ENCODE results near the gene EDN3.
A peak's percentile ranks its signal among the peaks of the same experiment; 100 is the strongest.

EDN3 gene, protein sequence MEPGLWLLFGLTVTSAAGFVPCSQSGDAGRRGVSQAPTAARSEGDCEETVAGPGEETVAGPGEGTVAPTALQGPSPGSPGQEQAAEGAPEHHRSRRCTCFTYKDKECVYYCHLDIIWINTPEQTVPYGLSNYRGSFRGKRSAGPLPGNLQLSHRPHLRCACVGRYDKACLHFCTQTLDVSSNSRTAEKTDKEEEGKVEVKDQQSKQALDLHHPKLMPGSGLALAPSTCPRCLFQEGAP
- long read RNA-seq, donor 1, partial matches to known transcripts = 0 of 3 reads
- long read RNA-seq, donor 1, other reads (novel, unspliced or antisense) = 0 of 3 reads
- long read RNA-seq, donor 2 = 0 reads
- long read RNA-seq, donor 3, partial matches to known transcripts = 0 of 2 reads
- long read RNA-seq, donor 3, other reads (novel, unspliced or antisense) = 0 of 2 reads
- long read RNA-seq, donor 4 = 0 reads
- long read RNA-seq, donor 5, partial matches to known transcripts = 0 of 2 reads
- long read RNA-seq, donor 5, other reads (novel, unspliced or antisense) = 0 of 2 reads
- long read RNA-seq, donor 6 = 0 reads
- long read RNA-seq, donor 7, partial matches to known transcripts = 0 of 2 reads
- long read RNA-seq, donor 7, other reads (novel, unspliced or antisense) = 0 of 2 reads
- long read RNA-seq, donor 8 = 0 reads

DNA sequence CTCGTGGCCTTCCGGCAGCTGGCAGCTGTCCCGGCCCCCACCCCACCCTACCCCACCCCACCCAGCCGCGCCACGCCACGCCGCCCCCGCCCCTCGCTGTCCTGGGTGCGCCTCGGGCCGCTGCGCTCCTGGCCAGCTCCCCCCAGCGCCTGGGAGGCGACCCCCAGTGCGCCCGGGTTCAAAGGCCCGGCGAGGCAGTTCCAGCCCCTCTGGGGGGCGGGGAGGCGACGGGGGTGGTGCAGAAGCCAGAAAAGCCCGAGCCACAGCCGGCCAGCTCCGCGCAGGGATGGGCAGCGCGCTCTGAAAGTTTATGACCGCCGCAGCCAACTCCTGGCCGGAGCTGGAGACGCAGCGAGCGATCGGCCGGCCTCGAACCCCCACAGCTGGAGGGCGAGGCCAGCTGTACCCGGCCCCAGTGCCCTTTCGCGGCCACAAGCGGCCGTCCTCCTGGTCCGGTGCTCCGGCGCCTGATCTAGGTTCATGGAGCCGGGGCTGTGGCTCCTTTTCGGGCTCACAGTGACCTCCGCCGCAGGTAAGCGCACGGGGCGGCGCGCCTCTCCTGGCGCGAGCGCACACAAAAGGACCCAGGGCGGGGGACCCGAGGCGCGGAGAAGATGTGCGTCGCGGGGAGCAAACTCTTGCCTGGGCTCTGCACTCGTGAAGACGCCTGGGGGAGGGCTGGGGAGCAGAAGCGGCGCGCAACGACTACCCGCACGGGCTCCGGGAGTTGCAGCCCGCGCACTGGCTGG, at the start of gene EDN3:
Gene EDN3, plus strand, starts transcription at position 279 of the 749 bp plus-strand sequence. Its CDS starts 202 bp downstream, at position 481.
- DNase-seq = peak; percentile 76

DNA sequence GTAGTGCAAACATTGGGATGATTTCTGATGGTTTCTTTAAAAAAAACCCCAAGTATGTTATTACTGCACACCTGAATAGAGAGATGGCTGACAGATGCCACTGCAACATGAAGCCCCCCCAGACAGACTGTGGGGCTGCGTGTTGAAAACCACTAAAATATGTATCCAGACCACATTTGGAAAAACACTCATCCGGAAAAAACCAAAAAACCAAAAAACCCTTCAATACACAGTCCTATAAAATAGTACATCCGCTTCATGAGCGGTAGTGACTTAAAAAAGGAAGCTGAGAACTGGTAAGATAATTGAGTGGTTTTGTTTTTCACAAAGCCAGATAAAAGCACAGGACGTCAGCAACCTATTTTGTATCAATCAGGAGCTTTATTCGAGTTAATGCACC, 47.1 kb upstream of the EDN3 start:
- DNase-seq = no peak

DNA sequence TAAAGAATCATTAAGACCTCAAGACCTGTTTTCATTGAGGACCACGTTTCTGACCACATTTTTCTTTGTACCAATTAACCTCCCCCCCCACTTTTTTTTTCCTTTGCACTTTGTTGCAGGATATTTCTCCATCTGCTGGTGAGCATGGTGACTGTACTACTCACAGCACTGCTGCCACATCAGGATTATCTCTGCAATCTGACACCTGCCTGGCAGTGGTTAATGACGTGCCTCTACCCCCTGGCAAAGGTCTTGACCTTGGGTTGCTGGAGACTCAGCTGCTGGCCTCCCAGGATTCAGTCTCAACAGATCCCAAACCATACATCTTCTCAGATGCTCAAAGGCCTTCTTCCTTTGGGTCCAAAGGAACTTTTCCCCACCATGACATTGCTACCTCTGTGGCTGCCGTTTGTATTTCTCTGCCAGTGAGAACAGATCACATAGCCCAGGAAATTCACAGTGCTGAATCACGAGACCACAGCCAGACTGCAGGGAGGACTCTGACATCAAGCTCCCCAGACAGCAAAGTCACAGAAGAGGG, 46.6 kb upstream of the EDN3 start:
- DNase-seq = no peak

DNA sequence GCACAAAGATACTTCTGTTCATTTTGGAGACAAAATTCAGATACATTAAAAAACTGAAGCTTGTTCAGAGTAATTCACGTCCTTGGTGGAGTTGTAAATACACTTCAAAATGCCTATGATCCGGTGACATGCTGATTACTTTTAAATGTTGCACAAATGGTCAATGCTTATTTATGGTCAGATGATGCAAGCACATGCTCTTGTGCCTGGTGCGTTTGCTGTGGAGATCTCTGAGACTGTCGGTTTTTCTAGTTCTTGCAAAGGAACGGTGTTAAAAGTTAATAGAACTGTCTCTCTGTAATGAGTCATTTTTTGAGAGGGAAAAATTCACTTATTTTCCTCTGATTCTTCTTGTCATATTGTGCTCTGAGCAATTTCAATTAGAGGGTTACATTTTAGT, 45.2 kb upstream of the EDN3 start:
- no peak for DNase-seq

DNA sequence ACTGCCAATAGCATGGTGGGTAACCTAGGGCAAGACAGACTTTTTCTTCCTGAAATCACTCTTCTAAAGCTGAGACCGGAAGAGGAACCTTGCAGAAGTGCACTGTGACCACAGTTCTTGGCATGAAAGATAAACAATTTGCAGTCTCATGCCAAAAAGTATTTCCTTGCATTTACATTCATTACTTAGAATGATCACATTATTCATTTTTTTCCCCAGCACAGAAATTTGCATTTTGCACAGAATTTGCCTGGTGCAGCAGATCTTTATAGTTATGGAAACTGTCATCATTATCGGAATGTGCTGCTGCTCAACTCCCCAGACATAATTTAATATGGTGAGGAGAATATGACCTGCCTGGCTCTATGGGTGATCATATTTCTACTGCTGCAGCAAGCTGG, 42.2 kb upstream of the EDN3 start:
- no peak for DNase-seq

DNA sequence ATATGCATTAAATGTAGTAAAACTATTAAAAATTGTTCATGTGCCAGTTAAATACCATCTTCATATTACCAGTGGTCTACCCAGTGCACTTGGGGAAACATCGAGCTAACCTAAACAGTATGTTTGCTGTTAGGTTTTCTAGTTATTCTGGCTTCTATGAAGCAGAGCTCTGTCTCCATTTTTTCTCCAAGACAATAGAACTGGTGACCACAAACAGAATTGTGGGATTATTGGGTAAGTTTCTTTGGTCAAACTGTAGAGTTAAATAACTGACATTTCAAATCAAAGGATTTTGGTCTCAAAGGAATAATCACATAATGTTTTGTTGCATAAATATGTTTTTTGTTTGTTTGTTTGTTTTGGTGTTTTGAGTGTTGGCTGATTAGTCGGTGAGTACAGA, 40.5 kb upstream of the EDN3 start:
- no peak for DNase-seq

DNA sequence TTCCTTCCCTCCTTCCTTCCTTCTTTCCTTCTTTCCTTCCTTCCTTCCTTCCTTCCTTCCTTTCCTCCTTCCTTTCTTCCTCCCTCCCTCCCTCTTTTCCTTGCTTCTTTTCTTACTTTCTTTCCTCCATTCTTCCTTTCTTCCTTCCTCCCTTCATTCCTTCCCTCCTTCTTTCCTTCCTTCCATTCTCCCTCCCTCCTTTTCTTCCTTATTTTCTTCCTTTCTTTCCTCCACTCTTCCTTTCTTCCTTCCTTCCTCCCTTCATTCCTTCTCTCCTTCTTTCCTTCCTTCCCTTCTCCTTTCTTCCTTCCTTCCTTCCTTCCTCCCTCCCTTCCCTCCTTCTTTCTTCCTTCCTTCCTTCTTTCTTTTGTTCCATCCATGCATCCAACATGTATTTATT, 35.1 kb upstream of the EDN3 start:
- no peak for DNase-seq

DNA sequence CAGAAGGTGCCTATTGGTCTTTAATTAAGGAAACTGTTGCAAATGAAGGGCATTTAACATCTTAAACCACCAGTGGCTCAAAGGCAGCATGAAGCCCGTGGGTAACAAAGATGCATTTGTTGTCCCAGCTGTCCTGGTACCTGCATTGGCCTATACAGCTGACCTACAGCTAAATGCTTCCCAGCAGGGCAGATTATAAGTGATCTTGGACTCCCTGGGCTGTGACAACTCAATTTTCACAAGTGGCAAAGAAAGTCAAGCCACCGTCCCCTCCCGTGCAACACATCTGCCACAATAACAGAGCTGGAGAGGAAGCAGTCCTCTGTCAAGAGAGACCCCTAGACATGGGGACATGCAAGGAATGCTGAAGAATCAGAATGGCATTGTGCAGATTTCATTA, 31.5 kb upstream of the EDN3 start:
- no peak for DNase-seq

DNA sequence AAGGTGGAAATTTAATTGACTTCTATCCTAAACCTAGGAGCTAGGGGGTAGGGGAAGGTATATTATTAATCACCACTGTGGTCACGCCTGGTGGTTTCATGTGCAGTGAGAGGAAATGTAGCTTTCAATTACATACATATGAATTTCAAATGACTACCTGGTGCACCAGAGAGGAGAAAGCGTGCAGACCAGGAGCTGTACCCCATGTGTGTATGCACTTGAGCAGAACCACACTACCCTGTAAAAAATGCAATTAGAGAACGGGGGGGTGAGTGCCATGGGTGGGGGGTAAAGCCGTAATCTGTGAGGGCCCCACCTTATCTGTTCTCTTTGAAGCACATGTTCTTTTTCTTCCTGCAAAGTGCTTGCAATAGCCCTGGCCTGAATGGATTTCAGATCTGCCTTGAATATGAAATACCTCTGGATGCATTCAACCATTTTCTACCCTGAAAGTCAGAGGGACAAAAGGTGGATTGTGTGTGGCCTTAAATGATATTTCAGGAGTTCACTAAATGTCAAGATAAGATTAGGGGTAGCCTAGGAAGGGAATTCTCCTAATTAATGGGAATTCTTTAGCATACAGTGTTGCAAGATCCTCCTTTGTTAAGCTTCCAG, 30.9 kb upstream of the EDN3 start:
- no peak for DNase-seq

DNA sequence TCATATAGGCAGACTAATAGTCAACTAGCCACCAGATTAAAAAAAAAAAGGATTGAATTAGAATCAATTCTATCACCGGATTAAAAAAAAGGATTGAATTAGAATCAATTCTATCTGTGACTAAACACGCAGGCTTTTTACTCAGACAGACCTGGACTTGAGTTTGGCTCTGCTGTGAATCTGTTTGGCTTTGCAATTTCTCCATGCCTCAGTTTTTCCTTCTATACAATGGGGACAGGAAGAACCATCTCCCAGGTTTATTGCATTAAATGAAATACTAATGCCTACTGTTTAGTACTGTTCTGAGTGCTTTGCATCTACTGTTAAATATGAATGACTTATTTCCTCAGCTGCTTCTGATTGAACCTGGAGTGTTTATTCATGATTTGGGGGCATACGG, 30.0 kb upstream of the EDN3 start:
- no peak for DNase-seq

DNA sequence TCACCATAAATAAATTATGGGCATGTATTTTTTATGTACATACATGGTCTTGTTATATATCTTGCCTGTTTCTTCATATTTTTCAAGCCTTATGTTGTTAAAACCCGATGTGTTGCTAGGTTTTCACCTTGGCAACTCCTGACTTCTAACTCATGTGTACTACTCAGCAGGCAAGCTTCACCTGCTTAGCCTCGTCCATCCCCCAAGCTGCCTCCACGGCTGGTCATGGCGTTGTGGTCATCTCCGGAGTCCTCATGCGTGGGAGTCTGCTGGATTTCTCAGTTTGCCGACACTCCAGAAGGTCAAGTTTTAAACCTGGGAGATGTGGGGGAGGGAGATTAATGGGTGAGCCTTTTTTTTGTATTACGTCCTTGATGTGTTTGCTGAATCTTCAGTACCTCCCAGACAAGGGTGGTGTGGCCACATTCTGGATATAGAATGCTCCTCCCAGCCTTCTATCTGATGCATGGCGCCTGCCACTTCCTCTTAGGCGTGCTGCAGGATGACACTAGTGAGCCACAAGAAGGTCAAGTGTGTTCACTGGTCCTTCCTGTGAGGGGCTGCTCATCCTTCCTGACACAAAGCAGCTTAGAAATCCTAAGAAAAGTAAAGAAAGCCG, 26.6 kb upstream of the EDN3 start:
- no peak for DNase-seq

DNA sequence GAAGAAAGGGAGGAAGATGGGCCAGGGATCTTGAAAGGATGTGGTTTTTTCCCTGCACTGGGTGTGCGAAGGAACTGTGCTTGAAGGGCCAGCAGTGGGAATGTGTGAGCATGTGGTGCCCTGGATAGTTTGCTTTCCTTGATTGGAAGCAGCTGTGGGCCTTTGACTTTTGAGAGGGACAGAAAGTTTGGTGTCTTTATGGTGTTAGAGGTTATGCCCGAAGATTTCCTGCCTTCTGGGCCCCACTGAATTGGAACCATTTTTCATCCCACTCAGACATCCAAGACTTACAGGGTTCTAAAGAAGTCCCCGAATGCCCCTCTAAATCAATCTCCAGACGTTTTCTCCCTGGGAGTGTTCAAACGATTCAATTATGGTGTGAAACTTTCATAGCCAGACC, 23.5 kb upstream of the EDN3 start:
- no peak for DNase-seq

DNA sequence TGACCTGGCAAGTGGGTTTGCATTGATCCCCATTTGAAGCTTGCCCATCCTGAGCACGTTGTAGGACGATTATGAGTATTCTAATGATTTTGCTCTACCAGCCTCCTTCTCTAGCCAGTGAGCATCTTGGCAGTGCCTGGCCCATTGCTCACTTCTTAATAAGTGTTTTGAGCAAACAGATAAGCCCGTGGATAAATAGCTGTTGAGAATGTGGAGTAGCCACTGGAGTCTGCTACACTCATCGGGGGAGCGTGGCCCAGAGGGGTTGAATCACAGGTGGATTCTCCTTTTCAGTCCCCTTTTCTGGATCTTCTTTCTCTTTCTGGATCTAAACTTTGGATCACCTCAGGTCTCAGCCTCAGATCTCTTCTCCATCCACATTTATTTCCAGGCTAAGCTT, 15.9 kb upstream of the EDN3 start:
- no peak for DNase-seq

DNA sequence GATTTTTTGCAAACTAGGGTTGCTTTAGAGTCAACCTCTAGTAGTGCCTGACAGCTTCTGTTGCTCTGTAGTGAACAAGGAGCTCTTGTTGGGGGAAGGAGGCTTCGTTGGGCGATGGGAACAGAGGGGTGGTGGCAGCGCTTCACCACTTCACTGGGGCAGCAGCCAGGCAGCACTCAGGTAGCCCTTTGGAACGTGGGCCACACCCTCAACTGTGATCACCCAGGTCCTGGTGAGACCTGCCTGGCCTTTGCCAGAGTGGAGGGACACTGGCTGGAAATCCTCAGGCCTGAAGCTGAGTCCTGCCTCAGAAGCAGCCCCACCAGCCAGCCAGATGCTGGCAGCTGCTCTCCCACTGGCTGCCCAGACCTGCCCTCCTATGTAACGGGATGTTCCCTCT, 10.4 kb upstream of the EDN3 start:
- DNase-seq = no peak

DNA sequence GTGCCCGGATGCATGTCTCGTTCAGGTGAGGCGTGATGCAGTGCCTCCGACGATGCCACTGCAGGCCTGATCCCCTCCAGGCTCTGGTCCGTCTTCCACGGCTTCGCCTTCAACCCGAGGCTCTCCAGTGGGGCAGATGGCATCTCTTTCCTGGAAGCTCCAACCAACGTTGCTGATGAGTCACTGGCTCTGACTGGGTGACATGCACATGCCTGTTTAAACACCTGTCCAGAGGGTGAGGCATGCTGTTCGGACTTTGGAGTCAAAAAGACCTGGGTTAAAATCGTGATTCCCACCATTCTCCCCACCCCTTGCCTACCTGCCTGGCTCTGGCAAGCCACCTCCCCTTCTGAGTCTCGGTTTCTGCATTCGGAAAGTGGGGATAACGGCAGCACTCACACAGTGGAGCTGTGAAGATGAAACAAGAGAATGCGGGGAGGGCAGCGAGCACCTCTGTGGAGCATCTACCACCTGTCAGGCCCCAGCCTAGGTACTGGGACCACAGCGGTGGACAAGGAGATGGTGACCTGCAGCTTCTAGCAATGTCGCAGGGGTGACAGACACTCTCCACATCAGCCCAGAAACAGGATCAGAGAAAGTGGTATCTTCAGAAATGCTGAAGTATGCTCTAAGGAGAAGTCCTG, 8.5 kb upstream of the EDN3 start:
- no peak for DNase-seq

DNA sequence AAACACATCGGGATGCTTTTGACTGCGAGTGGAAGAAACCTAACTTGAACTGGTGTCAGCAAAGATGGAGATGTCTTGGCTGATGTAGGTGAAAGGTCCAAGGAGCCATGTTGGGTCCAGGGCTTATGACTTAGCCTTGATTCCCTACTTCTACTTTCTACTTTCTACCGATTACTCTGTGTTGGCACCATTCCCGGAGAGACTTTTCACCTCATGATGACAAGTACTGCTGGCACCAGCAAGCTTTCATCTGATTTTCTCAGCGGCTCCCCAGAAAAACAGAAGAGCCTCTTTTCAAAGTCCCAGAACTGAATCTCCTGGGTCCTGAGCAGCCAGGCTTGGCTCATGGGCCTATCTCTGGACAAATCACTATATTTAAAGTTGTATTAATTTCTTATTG, 4.9 kb upstream of the EDN3 start:
- no peak for DNase-seq

DNA sequence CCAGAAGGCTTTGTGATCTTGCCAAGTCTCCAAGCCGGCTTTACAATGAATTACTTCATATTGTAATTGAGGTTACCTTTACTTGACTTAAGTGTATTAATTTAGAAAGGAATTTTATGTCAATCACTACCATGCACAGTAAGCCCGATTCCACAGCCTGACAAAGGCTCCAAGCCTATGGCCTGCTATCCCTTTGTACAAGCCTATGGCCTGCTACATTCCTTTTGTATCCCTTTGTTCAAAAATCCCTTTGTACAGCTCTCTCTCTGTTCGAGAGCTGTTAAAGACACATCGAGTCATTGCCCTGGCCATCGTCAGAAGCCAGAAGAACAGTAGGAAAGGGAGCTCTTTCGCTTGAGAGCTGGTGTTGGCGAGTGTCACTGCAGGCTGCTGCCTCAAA, 2.7 kb upstream of the EDN3 start:
- no peak for DNase-seq

DNA sequence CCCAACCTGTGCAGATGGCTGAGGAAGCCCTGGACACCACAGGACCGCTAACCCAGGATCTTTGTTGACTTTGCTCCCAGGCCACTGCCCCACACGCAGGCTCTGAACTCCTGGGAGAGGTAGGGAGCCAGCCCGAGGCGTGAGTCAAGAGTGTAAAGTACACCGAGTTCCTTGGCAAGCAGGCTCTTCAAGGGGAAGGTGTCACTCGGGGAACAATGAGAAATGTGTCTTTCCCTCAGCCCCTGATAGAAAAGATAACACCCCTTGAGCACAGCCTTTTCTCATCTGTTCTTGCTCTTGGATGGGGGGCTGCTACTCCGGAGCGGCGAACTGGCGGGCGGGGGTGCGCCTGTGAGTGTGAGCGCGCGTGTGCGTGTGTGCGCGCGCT, 472 bp upstream of the EDN3 start:
- peak; percentile 47 for DNase-seq

DNA sequence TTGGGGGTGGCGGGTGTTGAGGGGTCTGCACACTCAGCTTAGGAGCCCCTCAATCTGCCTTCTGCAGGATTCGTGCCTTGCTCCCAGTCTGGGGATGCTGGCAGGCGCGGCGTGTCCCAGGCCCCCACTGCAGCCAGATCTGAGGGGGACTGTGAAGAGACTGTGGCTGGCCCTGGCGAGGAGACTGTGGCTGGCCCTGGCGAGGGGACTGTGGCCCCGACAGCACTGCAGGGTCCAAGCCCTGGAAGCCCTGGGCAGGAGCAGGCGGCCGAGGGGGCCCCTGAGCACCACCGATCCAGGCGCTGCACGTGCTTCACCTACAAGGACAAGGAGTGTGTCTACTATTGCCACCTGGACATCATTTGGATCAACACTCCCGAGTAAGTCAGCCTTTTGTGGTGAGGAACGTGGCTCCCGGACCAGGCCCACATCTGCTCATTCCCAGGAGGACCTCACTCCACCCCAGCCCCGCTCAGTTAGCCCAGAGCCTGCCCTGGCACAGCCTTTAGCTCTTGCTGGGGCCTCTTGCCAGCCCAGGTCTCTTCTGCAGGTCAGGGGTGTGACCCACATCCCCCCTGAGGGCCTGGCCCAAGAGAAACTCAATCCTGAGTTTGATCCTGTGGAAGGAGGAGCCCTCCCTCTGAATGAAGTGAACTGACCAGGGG, 1.1 kb downstream of the EDN3 start:
- no peak for DNase-seq

DNA sequence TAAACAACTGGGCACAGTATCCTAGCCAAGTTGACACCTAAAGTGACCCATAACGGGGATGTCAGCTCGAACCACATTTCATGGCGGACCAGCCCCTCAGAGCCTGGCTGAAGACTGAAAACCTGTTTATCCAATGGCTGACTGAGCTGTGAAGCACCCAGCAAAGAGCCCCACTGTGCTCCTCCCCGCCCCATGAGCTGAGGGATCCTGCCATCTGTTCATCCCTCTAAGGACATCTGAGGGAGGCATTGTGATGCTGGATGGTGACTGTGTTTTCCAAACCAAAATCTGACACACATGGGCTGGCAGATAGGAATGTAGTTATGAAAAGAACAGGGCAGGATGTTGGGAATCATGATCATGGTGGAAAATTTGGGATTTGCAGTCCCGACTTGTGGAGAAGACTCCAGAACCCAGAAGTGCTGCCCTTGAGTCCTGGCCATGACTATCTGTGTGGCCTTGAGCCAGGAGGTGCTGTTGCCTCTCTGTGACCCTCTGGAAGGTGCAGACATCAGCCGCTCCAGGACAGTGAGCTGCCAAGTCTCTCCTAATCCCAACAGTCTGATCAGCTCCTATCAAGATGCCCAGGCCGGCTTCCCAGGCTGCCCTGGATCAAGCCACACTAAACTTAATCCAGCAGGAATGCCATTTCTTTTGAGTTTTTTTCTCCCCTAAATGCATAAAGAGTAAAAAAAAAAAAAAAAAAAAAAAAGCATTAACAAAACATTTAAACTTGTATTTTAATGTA, 5.7 kb downstream of the EDN3 start:
- no peak for DNase-seq

Measured in right kidney (tissue), 9 donors.